ENCODE data around the gene TAC4. TPM values are rescaled to one million over a fixed set of nuclear protein-coding genes. Genes with fewer than 3 reads are reported as not detected.
A peak's percentile ranks its signal among the peaks of the same experiment; 100 is the strongest.

TAC4 gene
- total and polyA plus RNA-seq, 2 of the 13 experiments (the other 11 are each of a cell fraction or from before 2014, with no cell fraction given): not detected

GRCh38 chr17:49851387-49852291 is 3.8 kb upstream of the TAC4 start:
- DNase-seq (ENCODE audit: low spot score) (peak; percentile 56), ATAC-seq (peak; percentile 76), FAIRE-seq (peak; percentile 4)
- ChIA-PET POLR2A (no interaction called here), CTCF (ENCODE audit: low intra/inter-chr PET ratio, low total read pairs) (interaction anchor here (0.7 to 1.4 kb wide), 4 partner anchors 10 to 294 kb away, joined by 3 to 5 read pairs (median 4); no protein-coding TSS in a partner anchor)
- peak overlapping the region; percentile 51 for H3K9ac ChIP-seq (ENCODE audit: insufficient read depth, low read depth, low read length)
- in situ Hi-C loops (cut with HindIII; ENCODE audit: extremely low pct_ligation_motif_present, low pct_unique_long_range_greater_than_20kb) (no loop called here), intact Hi-C loops (cut with micrococcal nuclease; ENCODE audit: unreplicated experiment) (loop anchor here (2.0 to 10.0 kb wide), 2 partner anchors 145 to 287 kb away; partner anchors contain the start of gene SLC35B1)
- H3K4me1 ChIP-seq (ENCODE audit: insufficient read depth, low read length): peaks cover 24% of the 10 kb centered on the region
- H4K20me1 ChIP-seq (ENCODE audit: insufficient read depth, low read length): peaks cover 3% of the 10 kb centered on the region; the same call in 1 of the 2 replicates
- H3K27me3 ChIP-seq (ENCODE audit: control insufficient read depth in 1 of 2, insufficient read depth in 2 of 2, low read length in 2 of 2): peaks cover 4 to 35% of the 10 kb centered on the region in 2 experiments; a peak in 4 of 5 replicates
- no TSS peak for BruUV-seq (replicated peaks)
- H3K27ac ChIP-seq (ENCODE audit: extremely low read length, insufficient read depth, low read length): no peak overlapping the region
- no peaks in the 10 kb centered on the region for H3K79me2 ChIP-seq (ENCODE audit: insufficient read depth, low read length)
- peak overlapping the region; percentile 97 for H3K4me2 ChIP-seq (ENCODE audit: low read depth, low read length)
- H2AFZ ChIP-seq (ENCODE audit: low read length): peak overlapping the region; percentile 15
- 2% methylated on average over 54 of the region's 55 CpGs for WGBS (ENCODE audit: low lambda C conversion rate)
- peak overlapping the region; percentile 56 to 85 (median 69) for H3K4me3 ChIP-seq (replicated peaks in 1 of 3; ENCODE audit: insufficient read depth in 1 of 3, low read depth in 2 of 3, low read length in 3 of 3)
- H3K9me3 ChIP-seq (ENCODE audit: low read length): no peaks in the 10 kb centered on the region
- H3K36me3 ChIP-seq (replicated peaks in 1 of 2; ENCODE audit: control insufficient read depth in 1 of 2, insufficient read depth in 2 of 2, low read length in 2 of 2): no peaks in the 10 kb centered on the region
- TF ChIP-seq ZBTB25 (CRISPR knock-in tag; IDR thresholded peaks at IDR 0.05) (0 out of 2 replicates have a peak, but pooled peaks have one; percentile 31), ZNF740 (CRISPR knock-in tag; IDR thresholded peaks at IDR 0.05) (peak; percentile 91), ZNF567 (CRISPR knock-in tag; IDR thresholded peaks at IDR 0.05; ENCODE audit: borderline replicate concordance) (peak; percentile 28; the same call in 1 of the 2 replicates), NRL (CRISPR knock-in tag; IDR thresholded peaks at IDR 0.05; ENCODE audit: borderline replicate concordance) (peak; percentile 70), ZNF430 (CRISPR knock-in tag; IDR thresholded peaks at IDR 0.05) (0 out of 2 replicates have a peak, but pooled peaks have one; percentile 36), MYC (CRISPR knock-in tag; IDR thresholded peaks at IDR 0.05; ENCODE audit: borderline replicate concordance) (peak; percentile 70; the same call in 1 of the 2 replicates), MEF2D (CRISPR knock-in tag; IDR thresholded peaks at IDR 0.05) (peak; percentile 36; the same call in 1 of the 2 replicates), THAP9 (CRISPR knock-in tag; IDR thresholded peaks at IDR 0.05; ENCODE audit: borderline replicate concordance) (peak; percentile 73; the same call in 1 of the 2 replicates), KDM3A (CRISPR knock-in tag; IDR thresholded peaks at IDR 0.05; ENCODE audit: low read depth) (peak; percentile 76; the same call in 1 of the 2 replicates), DMTF1 (CRISPR knock-in tag; IDR thresholded peaks at IDR 0.05) (no peak), E2F5 (CRISPR knock-in tag; conservative IDR thresholded peaks at IDR 0.05) (0 out of 2 replicates have a peak, but pooled peaks have one; percentile 53), ZMYM3 (CRISPR knock-in tag; IDR thresholded peaks at IDR 0.05) (peak; percentile 88), FOXA3 (CRISPR knock-in tag; IDR thresholded peaks at IDR 0.05) (0 out of 2 replicates have a peak, but pooled peaks have one; percentile 20), ZNF350 (CRISPR knock-in tag; IDR thresholded peaks at IDR 0.05; ENCODE audit: borderline replicate concordance, low read depth) (peak; percentile 40; the same call in 1 of the 2 replicates)

Measured in HepG2 (cell line).